PC-3 (cell line): ENCODE measurements around the gene TPRKB.
"Not testable (repeated sequence)": the region's sequence is repeated elsewhere in the genome, so short reads cannot be mapped to it uniquely, and the experiment has no call there.

ENCODE experiments used
- CTCF ChIP-seq: fragments of 300-600 bp; sonication (generic); conservative IDR thresholded peaks from 2 replicates; pipeline ENCODE4 v1.5.1; 2017; ENCODE audit warnings: antibody characterized with exemption, low read depth, mild to moderate bottlenecking, low read length
- EZH2phosphoT487 ChIP-seq: fragments of 300-600 bp; sonication (generic); IDR thresholded peaks from 2 replicates; pipeline ENCODE4 v1.6.1; 2018; ENCODE audit warnings: mild to moderate bottlenecking, antibody characterized with exemption, low read length, borderline replicate concordance

DNA sequence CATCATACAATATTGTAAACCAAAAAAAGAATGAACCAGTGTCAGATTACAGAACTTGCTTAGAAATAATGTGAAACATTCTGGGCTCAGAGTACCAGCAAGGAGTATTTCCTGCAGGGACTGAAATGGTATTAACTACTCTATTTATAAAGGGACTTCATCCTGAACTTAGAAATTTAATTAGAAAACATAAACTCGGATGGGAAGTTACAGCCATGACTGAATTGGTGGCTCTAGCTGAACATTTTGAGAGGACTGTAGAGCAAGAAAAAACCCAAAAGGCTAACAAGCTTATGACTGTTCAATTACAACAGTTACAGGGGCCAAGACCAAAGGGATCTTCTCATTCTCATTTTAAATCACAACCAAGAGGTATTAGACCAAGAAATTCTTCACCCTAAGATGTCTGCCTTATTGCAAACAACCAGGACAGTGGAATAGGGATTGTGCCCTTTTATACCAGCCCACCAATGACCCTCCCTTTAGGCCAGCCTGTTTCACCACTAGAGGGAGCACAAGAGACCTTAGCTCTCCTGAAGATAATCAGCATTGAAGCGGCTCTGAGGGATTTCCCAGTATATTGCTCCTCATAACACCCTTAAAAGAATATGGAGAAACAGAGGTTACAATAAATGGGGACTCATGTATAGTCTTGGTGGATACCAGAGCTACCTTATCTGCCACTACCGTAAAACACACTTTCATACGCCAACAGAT lies 46.6 kb downstream of the TPRKB start:
- not testable (repeated sequence) for TF ChIP-seq EZH2phosphoT487
- peak; percentile 65 for TF ChIP-seq CTCF
